KMS-11 (cell line): Measurements from ENCODE around the gene CD1E.

Experiments used
- H2AFZ ChIP-seq: fragments of 200-600 bp; sonication (generic); 2 replicates; pipeline ENCODE4 v1.6.1; 2016; ENCODE audit warnings: antibody characterized with exemption, mixed run types, low read depth
- H3K27ac ChIP-seq: fragments of 200-600 bp; sonication (generic); 2 replicates; pipeline ENCODE4 v1.6.1; 2016; ENCODE audit warnings: mild to moderate bottlenecking, mixed run types
- H3K27me3 ChIP-seq: fragments of 200-600 bp; sonication (generic); 2 replicates; pipeline ENCODE4 v1.6.1; 2017; ENCODE audit warnings: mild to moderate bottlenecking, low read depth, mixed run types, moderate library complexity; ENCODE audit not compliant: insufficient read depth
- H3K36me3 ChIP-seq: fragments of 200-600 bp; sonication (generic); 2 replicates; pipeline ENCODE4 v1.6.1; 2017; ENCODE audit warnings: mild to moderate bottlenecking, mixed run types; ENCODE audit not compliant: insufficient read depth
- H3K4me1 ChIP-seq: fragments of 200-600 bp; sonication (generic); 2 replicates; pipeline ENCODE4 v1.6.1; 2016; ENCODE audit warnings: mild to moderate bottlenecking, low read depth, mixed run types; ENCODE audit not compliant: poor library complexity, severe bottlenecking
- H3K4me2 ChIP-seq: fragments of 200-600 bp; sonication (generic); 2 replicates; pipeline ENCODE4 v1.7.0; 2016; ENCODE audit warnings: mild to moderate bottlenecking, mixed run types
- H3K4me3 ChIP-seq: fragments of 200-600 bp; sonication (generic); IDR thresholded peaks from 2 replicates; pipeline ENCODE4 v1.6.1; 2017; ENCODE audit warnings: low read depth, low read length, mixed read lengths; ENCODE audit not compliant: insufficient read depth
- H3K79me2 ChIP-seq: fragments of 200-600 bp; sonication (generic); 2 replicates; pipeline ENCODE4 v1.6.1; 2016; ENCODE audit warnings: low read depth, mixed run types; ENCODE audit not compliant: insufficient read depth
- H3K9ac ChIP-seq: fragments of 200-600 bp; sonication (generic); 2 replicates; pipeline ENCODE4 v1.6.1; 2016; ENCODE audit warnings: mild to moderate bottlenecking, mixed run types
- H4K20me1 ChIP-seq: fragments of 200-600 bp; sonication (generic); 2 replicates; pipeline ENCODE4 v1.6.1; 2016; ENCODE audit warnings: mild to moderate bottlenecking, mixed run types; ENCODE audit not compliant: insufficient read depth
- CTCF ChIP-seq: fragments of 200-600 bp; sonication (generic); conservative IDR thresholded peaks from 2 replicates; pipeline ENCODE4 v1.6.1; 2017; ENCODE audit warnings: low read depth, mild to moderate bottlenecking, antibody characterized with exemption, low read length, moderate library complexity, mixed read lengths

Gene CD1E

DNA sequence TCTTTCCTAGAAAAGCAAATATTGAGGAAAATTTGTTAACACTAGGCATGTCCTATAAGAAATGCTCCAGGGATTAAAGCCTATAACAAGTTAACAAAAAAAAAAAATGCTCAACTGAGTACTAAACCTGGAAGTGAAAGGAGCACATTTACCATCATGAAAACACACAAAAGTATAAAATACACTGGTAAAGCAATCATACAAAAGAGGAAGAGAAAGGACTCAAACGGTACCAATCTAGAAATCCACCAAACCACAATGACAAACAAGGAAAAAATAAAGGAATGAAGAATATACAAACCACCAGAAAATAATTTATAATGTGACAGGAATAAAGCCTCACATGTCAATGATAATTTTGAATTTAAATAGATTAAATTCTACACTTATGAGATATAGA is 21.2 kb downstream of the CD1E start:
- H2AFZ ChIP-seq: no peak overlapping the region
- no peaks in the 10 kb centered on the region for H3K36me3 ChIP-seq
- no peak overlapping the region for H3K27ac ChIP-seq
- no peak overlapping the region for H3K4me3 ChIP-seq
- no peak overlapping the region for H3K4me2 ChIP-seq
- H3K27me3 ChIP-seq: no peaks in the 10 kb centered on the region
- no peaks in the 10 kb centered on the region for H4K20me1 ChIP-seq
- no peaks in the 10 kb centered on the region for H3K4me1 ChIP-seq
- H3K79me2 ChIP-seq: no peaks in the 10 kb centered on the region
- H3K9ac ChIP-seq: no peak overlapping the region
- TF ChIP-seq CTCF: no peak

DNA sequence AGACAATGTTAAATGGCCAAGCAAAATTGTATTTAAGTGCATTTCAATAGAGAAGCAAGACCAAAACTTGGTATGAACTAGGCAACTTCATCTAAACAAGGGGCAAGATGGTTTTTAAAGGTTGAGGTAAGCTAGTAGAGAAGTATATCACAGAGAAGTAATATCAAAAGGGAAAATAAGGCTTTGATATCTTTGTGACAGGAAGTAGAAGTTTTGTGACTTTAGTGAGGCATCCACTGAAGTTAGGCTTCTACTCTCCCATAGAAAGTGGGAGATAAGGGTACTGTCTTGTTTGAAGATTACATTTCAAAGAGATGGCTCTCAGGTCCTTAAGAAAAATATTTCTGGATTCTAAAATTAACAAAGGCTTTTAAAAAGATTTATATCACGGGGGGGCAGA is 36.6 kb downstream of the CD1E start:
- no peak for TF ChIP-seq CTCF
- Histone ChIP-seq H3K4me2 (no peak overlapping the region), H3K36me3 (no peaks in the 10 kb centered on the region), H3K27me3 (no peaks in the 10 kb centered on the region), H3K9ac (no peak overlapping the region), H2AFZ (no peak overlapping the region), H3K4me3 (no peak overlapping the region), H3K27ac (no peak overlapping the region), H4K20me1 (no peaks in the 10 kb centered on the region), H3K4me1 (no peaks in the 10 kb centered on the region), H3K79me2 (no peaks in the 10 kb centered on the region)

GRCh38 chr1:158391099-158391498 is 37.4 kb downstream of the CD1E start:
- no peak overlapping the region for H3K9ac ChIP-seq

DNA sequence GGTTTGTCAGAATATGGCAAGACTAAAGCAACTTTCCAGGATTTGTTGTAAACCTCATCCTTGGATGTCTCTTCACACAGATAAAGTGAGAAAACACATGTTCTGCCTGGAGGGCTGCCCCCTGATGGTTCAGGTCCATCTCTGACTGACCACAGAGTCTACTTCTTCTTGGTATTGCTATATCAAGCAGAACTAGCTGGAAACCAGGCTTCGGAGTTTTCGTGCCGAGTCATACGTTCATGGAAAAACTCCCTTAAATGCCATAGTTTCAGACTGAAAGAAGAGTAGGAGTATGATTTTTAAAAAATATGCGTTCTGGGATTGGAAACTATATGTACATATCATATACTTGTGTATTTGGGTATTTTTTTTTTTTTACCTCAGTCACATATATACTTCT is 39.8 kb downstream of the CD1E start:
- Histone ChIP-seq H3K4me1 (no peaks in the 10 kb centered on the region), H3K4me2 (no peak overlapping the region), H3K4me3 (no peak overlapping the region), H3K79me2 (no peaks in the 10 kb centered on the region), H2AFZ (no peak overlapping the region), H3K36me3 (no peaks in the 10 kb centered on the region), H4K20me1 (no peaks in the 10 kb centered on the region), H3K27me3 (no peaks in the 10 kb centered on the region), H3K27ac (no peak overlapping the region), H3K9ac (no peak overlapping the region)
- TF ChIP-seq CTCF: no peak

More at GRCh38 chr1:158391099-158391498, 37.4 kb downstream of the CD1E start:
- Histone ChIP-seq H3K4me1 (no peaks in the 10 kb centered on the region), H2AFZ (no peak overlapping the region), H3K4me2 (no peak overlapping the region), H3K4me3 (no peak overlapping the region), H3K36me3 (no peaks in the 10 kb centered on the region), H3K27me3 (no peaks in the 10 kb centered on the region), H4K20me1 (no peaks in the 10 kb centered on the region), H3K79me2 (no peaks in the 10 kb centered on the region), H3K27ac (no peak overlapping the region)
- TF ChIP-seq CTCF: no peak
